Activated CD4-positive, alpha-beta T cell treated with anti-CD3 and anti-CD28 coated beads for 1 hour (primary cell): Measurements from ENCODE around the gene CACNG4.

Experiments used
- DNase-seq: peaks from one replicate; pipeline ENCODE4 v3.0.0-alpha.2; 2020

CACNG4 gene

GRCh38 chr17:66963909-66964771, at the start of gene CACNG4:
Gene CACNG4 (plus strand): TSS chr17:66964707. CDS start chr17:66964912, 205 bp downstream.
- DNase-seq, result no peak

GRCh38 chr17:66915204-66915611, 49.3 kb upstream of the CACNG4 start:
- no peak for DNase-seq

GRCh38 chr17:66915792-66916191, 48.7 kb upstream of the CACNG4 start:
- no peak for DNase-seq

GRCh38 chr17:66916946-66917345, 47.6 kb upstream of the CACNG4 start:
- DNase-seq, result no peak

- DNase-seq, result no peak
These were observed 45.6 kb upstream of the CACNG4 start for GRCh38 chr17:66918896-66919295.

- DNase-seq, result no peak
These were observed 44.1 kb upstream of the CACNG4 start for GRCh38 chr17:66920435-66920834.

GRCh38 chr17:66920950-66921349, 43.6 kb upstream of the CACNG4 start:
- no peak for DNase-seq

- no peak for DNase-seq
These were observed 40.6 kb upstream of the CACNG4 start for GRCh38 chr17:66923886-66924285.

- no peak for DNase-seq
These were observed 38.6 kb upstream of the CACNG4 start for GRCh38 chr17:66925811-66926500.

GRCh38 chr17:66928949-66929348, 35.6 kb upstream of the CACNG4 start:
- no peak for DNase-seq

GRCh38 chr17:66929591-66929990, 34.9 kb upstream of the CACNG4 start:
- no peak for DNase-seq

- DNase-seq, result no peak
These were observed 33.6 kb upstream of the CACNG4 start for GRCh38 chr17:66930933-66931332.

- no peak for DNase-seq
These were observed 32.2 kb upstream of the CACNG4 start for GRCh38 chr17:66932311-66932710.

- DNase-seq, result no peak
These were observed 30.5 kb upstream of the CACNG4 start for GRCh38 chr17:66934040-66934439.

GRCh38 chr17:66935717-66936116, 28.8 kb upstream of the CACNG4 start:
- no peak for DNase-seq

- no peak for DNase-seq
These were observed 25.9 kb upstream of the CACNG4 start for GRCh38 chr17:66938656-66939055.

GRCh38 chr17:66939461-66940114, 24.9 kb upstream of the CACNG4 start:
- DNase-seq, result no peak

- no peak for DNase-seq
These were observed 23.3 kb upstream of the CACNG4 start for GRCh38 chr17:66941249-66941648.

- no peak for DNase-seq
These were observed 22.6 kb upstream of the CACNG4 start for GRCh38 chr17:66941773-66942450.

GRCh38 chr17:66942451-66943264, 21.8 kb upstream of the CACNG4 start:
- no peak for DNase-seq

- DNase-seq, result no peak
These were observed 21.0 kb upstream of the CACNG4 start for GRCh38 chr17:66943484-66943883.
